K562 (cell line): ENCODE data around the gene DAB2IP. TPM values are rescaled to one million over a fixed set of nuclear protein-coding genes. Genes with fewer than 3 reads are reported as not detected.

ENCODE experiments used
- ATAC-seq: fragments of 200-7000 bp; cut with Tn5 transposase; 3 replicates; pipeline ENCODE4 v1.9.1; 2020; ENCODE audit warnings: moderate library complexity
- BruUV-seq: library from RNA; stranded (reverse); fragments of 400-500 nt; replicated peaks from 2 replicates; lab custom pipeline; 2021; lab: Mats Ljungman, UMichigan
- CTCF ChIA-PET: fragments of 300-600 bp; formaldehyde crosslinking; extraction: SDS; loops from one replicate; lab custom pipeline; 2021; ENCODE audit warnings: low intra/inter-chr PET ratio; lab: Yijun Ruan, JAX
- POLR2A ChIA-PET: fragments of 300-600, 350-650 bp; sonication (Branson Sonifier 250); formaldehyde crosslinking; extraction: SDS; loops from one replicate; lab custom pipeline; 2021; ENCODE audit warnings: antibody characterized with exemption, inconsistent platforms; lab: Yijun Ruan, JAX
- DNase-seq, 4 experiments: peaks; one replicate each; pipeline versions ENCODE4 v3.0.0 to v3.0.0-alpha.2; 2011 to 2018; ENCODE audit warnings: low spot score in 3 of 4, mixed read lengths in 3 of 4; ENCODE audit errors: extremely low read depth in 1 of 4
- FAIRE-seq: peaks from 2 replicates; lab custom pipeline; 2011; peaks lifted over from hg19 to GRCh38; lab: Jason Lieb, UNC
- H2AFZ ChIP-seq: 2 replicates; pipeline ENCODE4 v1.6.0; 2011; ENCODE audit warnings: low read depth, low read length, control low read depth, inconsistent platforms
- H3K27ac ChIP-seq: fragments of 200-600 bp; 3 replicates; pipeline ENCODE4 v1.8.0; 2011; ENCODE audit warnings: low read depth, mild to moderate bottlenecking, control low read depth, inconsistent platforms, low read length, moderate library complexity, mixed read lengths; ENCODE audit errors: extremely low read depth
- H3K27me3 ChIP-seq, 2 experiments: fragments of 300-600 bp in 1 of 2; 2 replicates in 1 of 2; 3 replicates in 1 of 2; pipeline versions ENCODE4 v1.6.0 to v1.8.0; 2011; ENCODE audit warnings: inconsistent platforms in 2 of 2, low read length in 2 of 2, mild to moderate bottlenecking in 1 of 2, mixed read lengths in 1 of 2, moderate library complexity in 1 of 2; ENCODE audit not compliant: control insufficient read depth in 2 of 2, insufficient read depth in 2 of 2
- H3K36me3 ChIP-seq: fragments of 300-600 bp; 3 replicates; pipeline ENCODE4 v1.8.0; 2011; ENCODE audit warnings: mild to moderate bottlenecking, low read length, inconsistent platforms; ENCODE audit not compliant: control insufficient read depth, insufficient read depth
- H3K4me1 ChIP-seq, 2 experiments: fragments of 200-600 bp in 1 of 2; replicated peaks in 1 of 2; 2 replicates in 1 of 2; 3 replicates in 1 of 2; pipeline versions ENCODE4 v1.5.1 to v1.8.0; 2011; ENCODE audit warnings: inconsistent platforms in 2 of 2, low read length in 2 of 2, mild to moderate bottlenecking in 1 of 2, mixed read lengths in 1 of 2, moderate library complexity in 1 of 2; ENCODE audit not compliant: control insufficient read depth in 2 of 2, insufficient read depth in 2 of 2
- H3K4me2 ChIP-seq: 2 replicates; pipeline ENCODE4 v1.6.1; 2011; ENCODE audit warnings: low read length, control low read depth, inconsistent platforms, mixed read lengths; ENCODE audit not compliant: insufficient read depth
- H3K4me3 ChIP-seq: fragments of 200-600 bp; sonication (generic), shearing (Covaris generic); 2 replicates; pipeline ENCODE4 v1.5.1; 2016; ENCODE audit warnings: control low read depth, inconsistent platforms
- H3K79me2 ChIP-seq: fragments of 200-600 bp; 3 replicates; pipeline ENCODE4 v1.8.0; 2011; ENCODE audit warnings: low read length, inconsistent platforms; ENCODE audit not compliant: control insufficient read depth, insufficient read depth
- H3K9ac ChIP-seq, 2 experiments: 2 replicates each; pipeline versions ENCODE4 v1.6.0 to v1.6.1; 2011; ENCODE audit warnings: low read depth in 2 of 2, low read length in 2 of 2, control low read depth in 1 of 2, inconsistent platforms in 1 of 2, mild to moderate bottlenecking in 1 of 2, mixed read lengths in 1 of 2; ENCODE audit not compliant: insufficient read depth in 1 of 2
- H3K9me1 ChIP-seq: one replicate; pipeline ENCODE4 v1.6.0; 2011; ENCODE audit warnings: inconsistent platforms, mild to moderate bottlenecking, low read length, moderate library complexity; ENCODE audit not compliant: control insufficient read depth, insufficient read depth
- H3K9me3 ChIP-seq: replicated peaks from 2 replicates; pipeline ENCODE4 v1.5.1; 2011; ENCODE audit warnings: low read depth, low read length, inconsistent platforms; ENCODE audit not compliant: control insufficient read depth, insufficient read depth
- H4K20me1 ChIP-seq: replicated peaks from 2 replicates; pipeline ENCODE4 v1.6.1; 2011; ENCODE audit warnings: low read length, inconsistent platforms, mixed read lengths; ENCODE audit not compliant: control insufficient read depth, insufficient read depth
- ARID1B ChIP-seq: fragments of 450-650 bp; IDR thresholded peaks from 2 replicates; pipeline ENCODE4 v1.6.1; 2016; ENCODE audit warnings: antibody characterized with exemption, mild to moderate bottlenecking, inconsistent platforms
- C11orf30 ChIP-seq: fragments of 450-650 bp; IDR thresholded peaks from 2 replicates; pipeline ENCODE4 v1.6.1; 2016; ENCODE audit warnings: low read depth, mild to moderate bottlenecking
- CBFA2T3 ChIP-seq: fragments of 450-650 bp; IDR thresholded peaks from 2 replicates; pipeline ENCODE4 v1.6.1; 2017
- JUND ChIP-seq, 2 experiments: IDR thresholded peaks; 2 replicates in 1 of 2; 3 replicates in 1 of 2; pipeline ENCODE4 v1.6.1; 2011; ENCODE audit warnings: borderline replicate concordance in 2 of 2, low read depth in 2 of 2, low read length in 2 of 2, improper control_type of control experiment in 1 of 2, missing biosample characterization in 1 of 2, missing genetic modification characterization in 1 of 2, missing genetic modification reagents in 1 of 2
- LCOR ChIP-seq: sonication (generic); formaldehyde crosslinking; IDR thresholded peaks from 2 replicates; pipeline ENCODE4 v1.8.0; 2022; ENCODE audit warnings: mild to moderate bottlenecking, missing genetic modification reagents
- MCM3 ChIP-seq: fragments of 450-650 bp; IDR thresholded peaks from 2 replicates; pipeline ENCODE4 v1.6.1; 2016
- MCM7 ChIP-seq, 2 experiments: fragments of 450-650 bp; IDR thresholded peaks; 2 replicates each; pipeline ENCODE4 v1.6.1; 2016 to 2018
- PCBP2 ChIP-seq: fragments of 200-400 bp; formaldehyde crosslinking; IDR thresholded peaks from 2 replicates; pipeline ENCODE4 v1.6.1; 2018; ENCODE audit warnings: low read length, low read depth, mild to moderate bottlenecking, moderate library complexity; ENCODE audit not compliant: poor library complexity, severe bottlenecking
- POLR2B ChIP-seq: fragments of 450-650 bp; IDR thresholded peaks from 2 replicates; pipeline ENCODE4 v1.6.1; 2018; ENCODE audit warnings: low read depth; ENCODE audit not compliant: partially characterized antibody
- POLR2G ChIP-seq: fragments of 200-400 bp; formaldehyde crosslinking; IDR thresholded peaks from 2 replicates; pipeline ENCODE4 v1.6.1; 2017; ENCODE audit warnings: low read depth, mild to moderate bottlenecking, antibody characterized with exemption, low read length, moderate library complexity
- RBM25 ChIP-seq: fragments of 200-400 bp; formaldehyde crosslinking; IDR thresholded peaks from 2 replicates; pipeline ENCODE4 v1.6.1; 2018; ENCODE audit warnings: low read length, low read depth, moderate library complexity; ENCODE audit not compliant: severe bottlenecking
- SAP30 ChIP-seq: fragments of 200-600 bp; sonication (generic); IDR thresholded peaks from 2 replicates; pipeline ENCODE4 v1.6.1; 2012; ENCODE audit warnings: borderline replicate concordance, low read depth, mild to moderate bottlenecking, moderate library complexity, low read length, control low read depth, inconsistent platforms; ENCODE audit not compliant: insufficient read depth, poor library complexity, severe bottlenecking
- YY1 ChIP-seq, 3 experiments: IDR thresholded peaks; 2 replicates each; pipeline ENCODE4 v1.6.1; 2011; ENCODE audit warnings: low read length in 2 of 3, mild to moderate bottlenecking in 2 of 3, moderate library complexity in 2 of 3, borderline replicate concordance in 1 of 3, control low read depth in 1 of 3, low read depth in 1 of 3; ENCODE audit not compliant: insufficient read depth in 3 of 3, insufficient replicate concordance in 2 of 3, control insufficient read depth in 1 of 3, insufficient read length in 1 of 3; ENCODE audit errors: extremely low read depth in 1 of 3
- ZEB2 ChIP-seq: fragments of 450-650 bp; IDR thresholded peaks from 2 replicates; pipeline ENCODE4 v1.6.1; 2016
- ZNF140 ChIP-seq: fragments of 250-450 bp; sonication (Bioruptor Pico); IDR thresholded peaks from 2 replicates; pipeline ENCODE4 v1.8.0; 2021; ENCODE audit warnings: moderate library complexity, mild to moderate bottlenecking, inconsistent platforms
- ZNF384 ChIP-seq: IDR thresholded peaks from 2 replicates; pipeline ENCODE4 v1.6.1; 2012; ENCODE audit warnings: low read depth, low read length, improper control_type of control experiment
- ZNF41 ChIP-seq: fragments of 250-450 bp; sonication (Bioruptor Pico); conservative IDR thresholded peaks from 2 replicates; pipeline ENCODE4 v1.4.0; 2020; ENCODE audit warnings: mild to moderate bottlenecking
- ZNF507 ChIP-seq: conservative IDR thresholded peaks from 2 replicates; pipeline ENCODE4 v1.6.1; 2017; ENCODE audit warnings: missing genetic modification characterization, missing compliant biosample characterization
- ZNF583 ChIP-seq: fragments of 250-450 bp; sonication (Bioruptor Pico); IDR thresholded peaks from 2 replicates; pipeline ENCODE4 v1.4.0; 2020
- ZNF668 ChIP-seq: fragments of 250-450 bp; sonication (Bioruptor Pico); IDR thresholded peaks from 2 replicates; pipeline ENCODE4 v1.8.0; 2022; ENCODE audit warnings: mild to moderate bottlenecking, inconsistent platforms
- WGBS: fragments of 100-300 bp; shearing (Covaris generic); methylation state at CpG from one replicate; pipeline ENCODE4 v1.1.6; 2016; ENCODE audit warnings: low coverage, mixed read lengths; ENCODE audit not compliant: insufficient coverage; ENCODE audit errors: missing lambda C conversion rate; 5-methylcytosine and 5-hydroxymethylcytosine counted together
- in situ Hi-C: fragments of 300-500 bp; cut with MboI; formaldehyde crosslinking; loops from 4 replicates; pipeline ENCODE4 v1.15.0; 2018; ENCODE audit warnings: inconsistent platforms, mixed read lengths
- intact Hi-C: fragments of 100-400 bp; cut with micrococcal nuclease; formaldehyde crosslinking; loops from 2 replicates; pipeline ENCODE4 v1.14.2; 2022
- polyA plus RNA-seq, 8 experiments: library from polyadenylated mRNA; depleted of rRNA in 4 of 8; stranded (reverse) in 5 of 8; unstranded in 3 of 8; fragments of >200 nt; fragmentation: Nextera tagmentation in 2 of 8; fragmentation: Illumina TruSeq in 1 of 8; extraction: Ambion mirVana in 2 of 8; extraction: Trizol in 1 of 8; gene quantifications; 2 replicates each; pipeline versions ENCODE4 v1.2.1 to v1.2.3, GENCODE V29; 2011 to 2014; ENCODE audit warnings: inconsistent platforms in 1 of 8, missing spikeins in 1 of 8
- total RNA-seq, 7 experiments: library from RNA; depleted of rRNA in 6 of 7; stranded (reverse); fragments of >200 nt in 6 of 7; fragmentation: Illumina TruSeq in 2 of 7; extraction: Trizol in 2 of 7; gene quantifications; 2 replicates each; pipeline versions ENCODE4 v1.2.1 to v1.2.3, GENCODE V29; 2011 to 2021; ENCODE audit warnings: low replicate concordance in 1 of 7
- TF ChIP-seq, protein P1 (sequence below): fragments of 450-650 bp; IDR thresholded peaks from 2 replicates; pipeline ENCODE4 v1.6.1; 2016
- TF ChIP-seq, protein P2 (sequence below): fragments of 250-450 bp; sonication (Bioruptor Pico); IDR thresholded peaks from 2 replicates; pipeline ENCODE4 v1.8.0; 2022; ENCODE audit warnings: moderate library complexity, mild to moderate bottlenecking, inconsistent platforms

DAB2IP gene
- total and polyA plus RNA-seq, 9 of the 15 experiments (the other 6 are each of a cell fraction or from before 2014, with no cell fraction given), result 0.04 to 0.31 (median 0.08) TPM; not detected in 5

GRCh38 chr9:121825031-121825691, 173.7 kb downstream of the DAB2IP start:
- POLR2A ChIA-PET, result interaction anchor here (0.6 to 1.0 kb wide), 4 partner anchors 9 to 1222 kb away, joined by 3 read pairs; no protein-coding TSS in a partner anchor
- Histone ChIP-seq H3K9ac (no peak overlapping the region), H3K9me3 (no peaks in the 10 kb centered on the region), H3K36me3 (no peaks in the 10 kb centered on the region), H3K4me2 (no peak overlapping the region; the same call in 1 of the 2 replicates), H3K27ac (no peak overlapping the region; the same call in 2 of the 3 replicates), H3K9me1 (no peaks in the 10 kb centered on the region), H3K4me1 (peaks cover 5 to 11% of the 10 kb centered on the region in 2 experiments; a peak in 4 of 5 replicates), H4K20me1 (no peaks in the 10 kb centered on the region; the same call in 1 of the 2 replicates), H3K4me3 (no peak overlapping the region), H3K79me2 (no peaks in the 10 kb centered on the region), H3K27me3 (peaks cover 0 to 25% of the 10 kb centered on the region in 2 experiments; a peak in 3 of 5 replicates), H2AFZ (0 out of 2 replicates have a peak overlapping the region, but pooled peaks have one; percentile 15)
- no TSS peak for BruUV-seq
- DNase-seq, result peak; percentile 11 to 63 (median 44)
- WGBS, result 4% methylated on average over 12 of the region's 12 CpGs
- peak; percentile 23 for FAIRE-seq
- in situ Hi-C loops (no loop called here), intact Hi-C loops (no loop called here)
- CTCF ChIA-PET, result no interaction called here
- ATAC-seq, result peak; percentile 65
- TF ChIP-seq, protein P1, sequence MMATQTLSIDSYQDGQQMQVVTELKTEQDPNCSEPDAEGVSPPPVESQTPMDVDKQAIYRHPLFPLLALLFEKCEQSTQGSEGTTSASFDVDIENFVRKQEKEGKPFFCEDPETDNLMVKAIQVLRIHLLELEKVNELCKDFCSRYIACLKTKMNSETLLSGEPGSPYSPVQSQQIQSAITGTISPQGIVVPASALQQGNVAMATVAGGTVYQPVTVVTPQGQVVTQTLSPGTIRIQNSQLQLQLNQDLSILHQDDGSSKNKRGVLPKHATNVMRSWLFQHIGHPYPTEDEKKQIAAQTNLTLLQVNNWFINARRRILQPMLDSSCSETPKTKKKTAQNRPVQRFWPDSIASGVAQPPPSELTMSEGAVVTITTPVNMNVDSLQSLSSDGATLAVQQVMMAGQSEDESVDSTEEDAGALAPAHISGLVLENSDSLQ, result peak; percentile 45; the same call in 1 of the 2 replicates
- no peak for TF ChIP-seq PCBP2
- TF ChIP-seq POLR2B, result no peak
- TF ChIP-seq C11orf30, result no peak
- TF ChIP-seq ZNF41 (CRISPR knock-in tag), result peak; percentile 71; the same call in 1 of the 2 replicates
- no peak for TF ChIP-seq POLR2G
- TF ChIP-seq CBFA2T3, result peak; percentile 36; the same call in 1 of the 2 replicates
- no peak for TF ChIP-seq YY1 (IDR thresholded peaks at IDR 0.05; ENCODE audit: borderline replicate concordance in 1 of 3, control insufficient read depth in 1 of 3, extremely low read depth in 1 of 3, insufficient read depth in 3 of 3, insufficient read length in 1 of 3, insufficient replicate concordance in 2 of 3, low read depth in 1 of 3, low read length in 2 of 3)
- TF ChIP-seq ZNF583 (CRISPR knock-in tag), result no peak
- TF ChIP-seq ZEB2, result no peak
- no peak for TF ChIP-seq RBM25
- no peak for TF ChIP-seq SAP30
- TF ChIP-seq ARID1B, result peak; percentile 34; the same call in 1 of the 2 replicates
- TF ChIP-seq ZNF668 (CRISPR knock-in tag), result no peak
- TF ChIP-seq LCOR, result no peak
- TF ChIP-seq ZNF384, result no peak
- TF ChIP-seq MCM3, result no peak
- no peak for TF ChIP-seq ZNF507
- no peak for TF ChIP-seq MCM7 (IDR thresholded peaks at IDR 0.05)
- TF ChIP-seq ZNF140, result no peak
- TF ChIP-seq JUND (IDR thresholded peaks at IDR 0.05; ENCODE audit: borderline replicate concordance, low read depth, low read length), result no peak
- no peak for TF ChIP-seq JUND (tag; IDR thresholded peaks at IDR 0.05; ENCODE audit: borderline replicate concordance, low read depth, low read length)
- TF ChIP-seq, protein P2, sequence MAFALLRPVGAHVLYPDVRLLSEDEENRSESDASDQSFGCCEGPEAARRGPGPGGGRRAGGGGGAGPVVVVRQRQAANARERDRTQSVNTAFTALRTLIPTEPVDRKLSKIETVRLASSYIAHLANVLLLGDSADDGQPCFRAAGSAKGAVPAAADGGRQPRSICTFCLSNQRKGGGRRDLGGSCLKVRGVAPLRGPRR, result no peak
